Kidney epithelial cell (primary cell): ENCODE results near the gene TIMM44. TPM values are rescaled to one million over a fixed set of nuclear protein-coding genes. Genes with fewer than 3 reads are reported as not detected.
A peak's percentile ranks its signal among the peaks of the same experiment; 100 is the strongest.

Source experiments
- DNase-seq: peaks from one replicate; pipeline ENCODE4 v3.0.0-alpha.2; 2010; ENCODE audit warnings: low read depth
- H3K27me3 ChIP-seq: 2 replicates; pipeline ENCODE4 v1.6.0; 2011; ENCODE audit warnings: low read length; ENCODE audit not compliant: control insufficient read depth, insufficient read depth
- H3K36me3 ChIP-seq: 2 replicates; pipeline ENCODE4 v1.5.1; 2011; ENCODE audit warnings: low read length; ENCODE audit not compliant: control insufficient read depth, insufficient read depth
- H3K4me3 ChIP-seq: 2 replicates; pipeline ENCODE4 v1.5.1; 2011; ENCODE audit warnings: low read depth, mild to moderate bottlenecking, control low read depth, low read length
- total RNA-seq: library from RNA; depleted of rRNA; stranded (reverse); fragments of >200 nt; gene quantifications from 2 replicates; pipeline ENCODE4 v1.2.3, GENCODE V29; 2015
- TF ChIP-seq, protein P1 (sequence below): IDR thresholded peaks from 2 replicates; pipeline ENCODE4 v1.5.1; 2011; ENCODE audit warnings: mild to moderate bottlenecking, moderate library complexity, low read length, control low read depth, inconsistent platforms; ENCODE audit not compliant: insufficient read depth, poor library complexity, severe bottlenecking

TIMM44 gene
- total RNA-seq, 1 donor from 2014 or later, result 83.9 TPM

- TF ChIP-seq, protein P1, sequence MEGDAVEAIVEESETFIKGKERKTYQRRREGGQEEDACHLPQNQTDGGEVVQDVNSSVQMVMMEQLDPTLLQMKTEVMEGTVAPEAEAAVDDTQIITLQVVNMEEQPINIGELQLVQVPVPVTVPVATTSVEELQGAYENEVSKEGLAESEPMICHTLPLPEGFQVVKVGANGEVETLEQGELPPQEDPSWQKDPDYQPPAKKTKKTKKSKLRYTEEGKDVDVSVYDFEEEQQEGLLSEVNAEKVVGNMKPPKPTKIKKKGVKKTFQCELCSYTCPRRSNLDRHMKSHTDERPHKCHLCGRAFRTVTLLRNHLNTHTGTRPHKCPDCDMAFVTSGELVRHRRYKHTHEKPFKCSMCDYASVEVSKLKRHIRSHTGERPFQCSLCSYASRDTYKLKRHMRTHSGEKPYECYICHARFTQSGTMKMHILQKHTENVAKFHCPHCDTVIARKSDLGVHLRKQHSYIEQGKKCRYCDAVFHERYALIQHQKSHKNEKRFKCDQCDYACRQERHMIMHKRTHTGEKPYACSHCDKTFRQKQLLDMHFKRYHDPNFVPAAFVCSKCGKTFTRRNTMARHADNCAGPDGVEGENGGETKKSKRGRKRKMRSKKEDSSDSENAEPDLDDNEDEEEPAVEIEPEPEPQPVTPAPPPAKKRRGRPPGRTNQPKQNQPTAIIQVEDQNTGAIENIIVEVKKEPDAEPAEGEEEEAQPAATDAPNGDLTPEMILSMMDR, result no peak
- Histone ChIP-seq H3K36me3 (peaks cover 5% of the 10 kb centered on the region), H3K4me3 (no peak overlapping the region), H3K27me3 (no peaks in the 10 kb centered on the region)
- DNase-seq, result no peak
Observed at GRCh38 chr19:7934766-7935165, 8.7 kb downstream of the TIMM44 start.

DNA sequence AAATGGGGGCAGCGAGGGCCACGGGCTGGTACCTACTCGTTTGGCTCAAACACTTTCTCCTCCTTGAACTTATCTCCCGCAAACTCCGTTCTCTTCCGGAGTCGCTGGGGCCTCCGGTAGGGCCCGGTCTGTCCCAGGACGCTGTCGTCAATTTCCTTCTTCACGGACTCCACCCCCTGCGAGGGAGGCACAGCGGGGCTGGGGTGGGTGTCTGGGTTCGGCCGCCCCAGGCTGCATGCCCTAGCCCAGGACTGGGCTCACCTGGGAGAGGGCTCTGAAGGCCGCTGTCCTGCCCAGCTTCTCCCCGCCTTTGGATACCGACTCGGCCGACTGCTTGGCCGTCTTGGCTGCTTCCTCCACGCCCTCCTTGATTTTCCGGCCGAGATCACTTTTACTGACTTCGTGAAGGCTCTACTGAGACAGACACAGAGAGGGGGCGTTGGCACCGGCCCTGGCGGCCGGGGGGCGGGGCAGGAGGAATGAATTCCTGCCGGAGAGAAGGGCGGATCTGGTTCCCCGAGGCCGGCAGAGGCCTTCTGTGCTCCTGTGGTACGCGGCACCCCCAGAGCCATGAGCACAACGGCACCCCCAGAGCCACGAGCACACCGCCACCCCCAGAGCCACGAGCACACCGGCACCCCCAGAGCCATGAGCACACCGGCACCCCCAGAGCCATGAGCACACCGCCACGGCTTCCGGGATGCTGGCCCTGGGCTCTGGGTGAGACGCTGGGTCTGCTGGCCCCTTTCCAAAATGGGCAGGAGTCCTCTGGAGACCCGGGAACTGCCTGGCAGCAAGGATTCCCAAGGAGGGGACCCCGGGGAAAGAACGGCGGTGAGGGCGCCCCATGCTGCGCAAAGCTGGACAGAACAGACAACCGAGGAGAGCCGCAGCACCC, 9.4 kb downstream of the TIMM44 start:
- TF ChIP-seq, protein P1, result no peak
- H3K4me3 ChIP-seq, result no peak overlapping the region
- peaks cover 5% of the 10 kb centered on the region for H3K36me3 ChIP-seq
- no peak for DNase-seq
- no peaks in the 10 kb centered on the region for H3K27me3 ChIP-seq

- H3K4me3 ChIP-seq, result no peak overlapping the region
- no peaks in the 10 kb centered on the region for H3K27me3 ChIP-seq
- no peak for DNase-seq
- H3K36me3 ChIP-seq, result peaks cover 5% of the 10 kb centered on the region
- TF ChIP-seq, protein P1, result peak; percentile 32
Observed at GRCh38 chr19:7933411-7933810, 10.1 kb downstream of the TIMM44 start.

DNA sequence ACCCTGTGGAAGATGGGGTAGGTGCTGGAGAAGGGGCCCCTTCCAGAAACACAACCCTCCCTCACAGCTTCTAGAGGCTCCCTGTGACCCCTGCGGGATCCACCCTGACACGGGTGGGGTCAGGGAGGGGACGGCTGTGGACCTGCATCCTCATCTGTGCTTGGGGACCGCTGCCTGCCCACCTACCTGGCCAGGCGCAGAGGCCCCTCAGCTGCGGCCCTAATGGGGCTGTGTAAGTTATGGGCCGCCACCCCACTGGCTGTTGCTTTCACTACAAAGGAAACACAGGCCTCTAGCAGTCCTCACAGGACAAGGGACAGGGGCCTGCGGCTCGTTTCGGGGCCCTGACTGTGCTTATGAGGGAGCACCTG, 10.6 kb downstream of the TIMM44 start:
- no peak overlapping the region for H3K4me3 ChIP-seq
- TF ChIP-seq, protein P1, result no peak
- no peaks in the 10 kb centered on the region for H3K27me3 ChIP-seq
- H3K36me3 ChIP-seq, result peaks cover 5% of the 10 kb centered on the region
- no peak for DNase-seq

GRCh38 chr19:7932276-7932929, 11.1 kb downstream of the TIMM44 start:
- H3K27me3 ChIP-seq, result no peaks in the 10 kb centered on the region
- peaks cover 5% of the 10 kb centered on the region for H3K36me3 ChIP-seq
- TF ChIP-seq, protein P1, result no peak
- DNase-seq, result no peak
- H3K4me3 ChIP-seq, result no peak overlapping the region
